Measurements from ENCODE around the gene RTRAF.

The RTRAF gene

GRCh38 chr14:52051871-52052270, 62.5 kb downstream of the RTRAF start:
- DNase-seq = no peak

- no peak for DNase-seq
These were observed 63.1 kb downstream of the RTRAF start for GRCh38 chr14:52052288-52052943.

GRCh38 chr14:52053044-52053443, 63.7 kb downstream of the RTRAF start:
- DNase-seq = no peak

- DNase-seq = no peak
These were observed 65.3 kb downstream of the RTRAF start for GRCh38 chr14:52054678-52055077.

GRCh38 chr14:52055167-52055566, 65.8 kb downstream of the RTRAF start:
- no peak for DNase-seq

GRCh38 chr14:52058341-52058740, 69.0 kb downstream of the RTRAF start:
- no peak for DNase-seq

GRCh38 chr14:52059649-52060048, 70.3 kb downstream of the RTRAF start:
- no peak for DNase-seq

GRCh38 chr14:52060080-52060479, 70.7 kb downstream of the RTRAF start:
- DNase-seq = no peak

All from activated T-cell treated with anti-CD3 and anti-CD28 coated beads for 4 hours (primary cell).